Body of pancreas (tissue), 4 donors: ENCODE data around the gene PPP6R3.

Experiments used
- POLR2A ChIP-seq, 3 donors: fragments of 450-650 bp; IDR thresholded peaks; one replicate each; pipeline ENCODE4 v1.6.1; 2016; ENCODE audit warnings: antibody characterized with exemption in 3 of 3, mild to moderate bottlenecking in 2 of 3
- TF ChIP-seq, protein P1 (sequence below), 7 experiments: fragments of 450-650 bp in 4 of 7; fragments of 200-600 bp in 3 of 7; sonication (generic) in 3 of 7; IDR thresholded peaks; one replicate each; pipeline ENCODE4 v1.5.1; 2016 to 2019; ENCODE audit warnings: antibody characterized with exemption in 7 of 7

DNA sequence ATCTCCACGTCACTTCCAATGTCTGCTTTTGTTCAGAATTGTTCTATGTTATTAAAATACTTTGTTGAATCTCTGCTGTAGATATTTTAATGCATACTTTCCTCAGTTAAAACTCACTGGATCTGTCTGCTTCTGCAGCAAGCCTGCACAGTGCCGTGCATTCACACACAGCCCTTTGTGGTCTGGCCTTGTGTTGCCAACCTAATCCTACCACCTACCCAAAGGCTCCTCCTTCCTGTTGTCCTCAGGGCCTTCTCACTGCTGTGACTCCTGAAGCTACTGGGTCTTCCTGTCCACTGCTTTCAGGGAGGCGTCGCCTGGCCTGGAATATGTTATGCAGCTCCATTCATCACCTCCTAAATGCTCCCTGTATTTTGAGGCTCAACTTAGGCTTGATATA is 67.0 kb downstream of the PPP6R3 start:
- TF ChIP-seq, protein P1, sequence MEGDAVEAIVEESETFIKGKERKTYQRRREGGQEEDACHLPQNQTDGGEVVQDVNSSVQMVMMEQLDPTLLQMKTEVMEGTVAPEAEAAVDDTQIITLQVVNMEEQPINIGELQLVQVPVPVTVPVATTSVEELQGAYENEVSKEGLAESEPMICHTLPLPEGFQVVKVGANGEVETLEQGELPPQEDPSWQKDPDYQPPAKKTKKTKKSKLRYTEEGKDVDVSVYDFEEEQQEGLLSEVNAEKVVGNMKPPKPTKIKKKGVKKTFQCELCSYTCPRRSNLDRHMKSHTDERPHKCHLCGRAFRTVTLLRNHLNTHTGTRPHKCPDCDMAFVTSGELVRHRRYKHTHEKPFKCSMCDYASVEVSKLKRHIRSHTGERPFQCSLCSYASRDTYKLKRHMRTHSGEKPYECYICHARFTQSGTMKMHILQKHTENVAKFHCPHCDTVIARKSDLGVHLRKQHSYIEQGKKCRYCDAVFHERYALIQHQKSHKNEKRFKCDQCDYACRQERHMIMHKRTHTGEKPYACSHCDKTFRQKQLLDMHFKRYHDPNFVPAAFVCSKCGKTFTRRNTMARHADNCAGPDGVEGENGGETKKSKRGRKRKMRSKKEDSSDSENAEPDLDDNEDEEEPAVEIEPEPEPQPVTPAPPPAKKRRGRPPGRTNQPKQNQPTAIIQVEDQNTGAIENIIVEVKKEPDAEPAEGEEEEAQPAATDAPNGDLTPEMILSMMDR (IDR thresholded peaks at IDR 0.05) = no peak
- no peak for TF ChIP-seq POLR2A (IDR thresholded peaks at IDR 0.05)
